Heart right ventricle (tissue), 16 donors: ENCODE results near the gene UQCRH. TPM values are rescaled to one million over a fixed set of nuclear protein-coding genes. Genes with fewer than 3 reads are reported as not detected.
"Not testable (repeated sequence)": the region's sequence is repeated elsewhere in the genome, so short reads cannot be mapped to it uniquely, and the experiment has no call there.

ENCODE experiments used
- ATAC-seq, 8 donors: fragments of 200-7000 bp; cut with Tn5 transposase; one replicate each; pipeline ENCODE4 v1.9.1; 2020; ENCODE audit warnings: mild to moderate bottlenecking in 8 of 8, moderate library complexity in 8 of 8, moderate number of reproducible peaks in 1 of 8
- DNase-seq, 2 donors: peaks; one replicate each; pipeline ENCODE4 v3.0.0-alpha.2; 2020
- H3K27ac ChIP-seq, 10 donors: fragments of 200-600 bp; sonication (generic) in 2 of 10; one replicate each; pipeline versions ENCODE4 v1.5.0 to v1.8.0; 2020 to 2022; ENCODE audit warnings: mild to moderate bottlenecking in 3 of 10
- H3K27me3 ChIP-seq, 7 donors: fragments of 200-600 bp; one replicate each; pipeline ENCODE4 v1.8.0; 2021 to 2022; ENCODE audit warnings: mild to moderate bottlenecking in 2 of 7
- H3K36me3 ChIP-seq, 9 donors: fragments of 200-600 bp; sonication (generic) in 1 of 9; one replicate each; pipeline versions ENCODE4 v1.5.0 to v1.8.0; 2020 to 2022; ENCODE audit warnings: mild to moderate bottlenecking in 2 of 9
- H3K4me1 ChIP-seq, 9 donors: fragments of 200-600 bp; sonication (generic) in 1 of 9; one replicate each; pipeline versions ENCODE4 v1.5.0 to v1.8.0; 2020 to 2022; ENCODE audit warnings: mild to moderate bottlenecking in 4 of 9
- H3K4me3 ChIP-seq, 10 donors: fragments of 200-600 bp; sonication (generic) in 2 of 10; one replicate each; pipeline versions ENCODE4 v1.5.0 to v1.8.0; 2020 to 2022; ENCODE audit warnings: mild to moderate bottlenecking in 7 of 10, moderate library complexity in 2 of 10
- H3K9me3 ChIP-seq, 11 donors: fragments of 200-600 bp in 10 of 11; sonication (generic) in 2 of 11; one replicate each; pipeline versions ENCODE4 v1.5.0 to v1.8.0; 2013 to 2022; ENCODE audit warnings: mild to moderate bottlenecking in 2 of 11, control low read depth in 1 of 11, moderate library complexity in 1 of 11
- WGBS, 2 donors: extraction: QIAGEN DNeasy Blood & Tissue Kit; methylation state at CpG; one replicate each; pipeline ENCODE4 v1.1.7; 2013; ENCODE audit warnings: inconsistent platforms in 1 of 2; 5-methylcytosine and 5-hydroxymethylcytosine counted together
- intact Hi-C, 10 donors: fragments of 100-400 bp; cut with DNase I; formaldehyde crosslinking; loops; one replicate each; pipeline versions ENCODE4 v1.11.1 to v1.14.2; 2022
- polyA plus RNA-seq, 2 donors: library from polyadenylated mRNA; stranded (reverse); fragments of 200-250 nt; gene quantifications; one replicate each; pipeline ENCODE4 v1.2.3, GENCODE V29; 2013
- total RNA-seq, 10 donors: library from RNA; stranded (reverse); fragmentation: NEBNext Ultra II Directional in 3 of 10; extraction: Animal tissue kit (Norgen Biotek cat#: 25700) in 3 of 10; gene quantifications; one replicate each; pipeline versions ENCODE4 v1.2.1 to v1.2.4, GENCODE V29; 2021 to 2023
- TF ChIP-seq, protein P1 (sequence below), 9 donors: fragments of 200-600 bp; sonication (generic) in 2 of 9; IDR thresholded peaks; one replicate each; pipeline versions ENCODE4 v1.5.0 to v1.8.0; 2021 to 2022; ENCODE audit warnings: antibody characterized with exemption in 9 of 9, mild to moderate bottlenecking in 5 of 9, moderate library complexity in 1 of 9
- donor health status: Arrhythmogenic right ventricular cardiomyopathy.
- donor health status: ischemic (EF 13 %, LVEDD 7.1; RV severe dilation, severe dysfunction).
- donor health status: healthy with polysubstance abuse.
- donor health status: DM: no; HTN: yes; CAD: no.
- donor health status: DM: no; HTN: no; CAD: no.
- donor health status: ischemic (EF 25% LVEDD 6.9; RV normal size, moderate dysfunction).
- donor health status: ischemic (EF 25% LVEDD 5.7; RV mildly dilated, moderate dysfunction).
- donor health status: healthy.
- donor health status: DM: yes; HTN: yes; CAD: no.
- donor health status: Ischemic cardiomyopathy.
- donor health status: ischemic (EF 35%, LVEDD 5.7; RV mildly dilated, moderate dysfunction).
- donor health status: nonischemic (EF 11% LVEDD 7.7; RV severe dilation, severe dysfunction).
- donor health status: DM: yes; HTN: yes; CAD: no.
- donor health status: PGD.
- donor health status: ischemic (EF 29% LVEDD 5.4; RV normal size, mild dysfunction).
- donor health status: nonischemic (EF 23%, LVEDD 6.1; RV moderate dilation, normal function).

UQCRH gene
- total and polyA plus RNA-seq, 12 donors, result 759 to 1,588 (median 1,005) TPM

DNA sequence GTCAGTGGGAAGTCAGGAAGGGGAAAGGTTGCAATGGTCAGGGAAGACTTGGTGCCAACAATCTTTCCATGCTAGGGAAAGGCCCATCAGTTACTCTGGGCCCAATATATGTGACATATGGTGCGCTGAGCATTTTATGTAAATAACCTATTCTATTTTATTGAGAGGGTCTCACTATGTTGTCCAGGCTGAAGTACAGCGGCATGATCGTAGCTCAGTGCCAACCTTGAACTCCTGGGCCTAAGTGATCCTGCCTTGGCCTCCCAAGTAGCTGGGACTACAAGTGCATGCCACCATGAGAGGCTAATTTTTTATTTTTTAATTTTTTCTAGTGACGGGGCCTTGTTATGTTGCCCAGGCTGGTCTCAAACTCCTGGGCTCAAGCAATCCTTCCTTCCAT, 6.8 kb downstream of the UQCRH start:
- DNase-seq (no peak), ATAC-seq (no peak)
- Histone ChIP-seq H3K27me3 (no peaks in the 10 kb centered on the region), H3K27ac (no peak overlapping the region), H3K4me1 (peaks cover 6 to 47% (median 34%) of the 10 kb centered on the region in 9 donors), H3K4me3 (no peak overlapping the region), H3K36me3 (peaks cover 4 to 85% (median 59%) of the 10 kb centered on the region in 9 donors), H3K9me3 (no peaks in the 10 kb centered on the region)
- intact Hi-C loops, result no loop called here
- TF ChIP-seq, protein P1, sequence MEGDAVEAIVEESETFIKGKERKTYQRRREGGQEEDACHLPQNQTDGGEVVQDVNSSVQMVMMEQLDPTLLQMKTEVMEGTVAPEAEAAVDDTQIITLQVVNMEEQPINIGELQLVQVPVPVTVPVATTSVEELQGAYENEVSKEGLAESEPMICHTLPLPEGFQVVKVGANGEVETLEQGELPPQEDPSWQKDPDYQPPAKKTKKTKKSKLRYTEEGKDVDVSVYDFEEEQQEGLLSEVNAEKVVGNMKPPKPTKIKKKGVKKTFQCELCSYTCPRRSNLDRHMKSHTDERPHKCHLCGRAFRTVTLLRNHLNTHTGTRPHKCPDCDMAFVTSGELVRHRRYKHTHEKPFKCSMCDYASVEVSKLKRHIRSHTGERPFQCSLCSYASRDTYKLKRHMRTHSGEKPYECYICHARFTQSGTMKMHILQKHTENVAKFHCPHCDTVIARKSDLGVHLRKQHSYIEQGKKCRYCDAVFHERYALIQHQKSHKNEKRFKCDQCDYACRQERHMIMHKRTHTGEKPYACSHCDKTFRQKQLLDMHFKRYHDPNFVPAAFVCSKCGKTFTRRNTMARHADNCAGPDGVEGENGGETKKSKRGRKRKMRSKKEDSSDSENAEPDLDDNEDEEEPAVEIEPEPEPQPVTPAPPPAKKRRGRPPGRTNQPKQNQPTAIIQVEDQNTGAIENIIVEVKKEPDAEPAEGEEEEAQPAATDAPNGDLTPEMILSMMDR (IDR thresholded peaks at IDR 0.05), result no peak
- WGBS, 2 donors, result 99% methylated on average over 4 of the region's 4 CpGs

DNA sequence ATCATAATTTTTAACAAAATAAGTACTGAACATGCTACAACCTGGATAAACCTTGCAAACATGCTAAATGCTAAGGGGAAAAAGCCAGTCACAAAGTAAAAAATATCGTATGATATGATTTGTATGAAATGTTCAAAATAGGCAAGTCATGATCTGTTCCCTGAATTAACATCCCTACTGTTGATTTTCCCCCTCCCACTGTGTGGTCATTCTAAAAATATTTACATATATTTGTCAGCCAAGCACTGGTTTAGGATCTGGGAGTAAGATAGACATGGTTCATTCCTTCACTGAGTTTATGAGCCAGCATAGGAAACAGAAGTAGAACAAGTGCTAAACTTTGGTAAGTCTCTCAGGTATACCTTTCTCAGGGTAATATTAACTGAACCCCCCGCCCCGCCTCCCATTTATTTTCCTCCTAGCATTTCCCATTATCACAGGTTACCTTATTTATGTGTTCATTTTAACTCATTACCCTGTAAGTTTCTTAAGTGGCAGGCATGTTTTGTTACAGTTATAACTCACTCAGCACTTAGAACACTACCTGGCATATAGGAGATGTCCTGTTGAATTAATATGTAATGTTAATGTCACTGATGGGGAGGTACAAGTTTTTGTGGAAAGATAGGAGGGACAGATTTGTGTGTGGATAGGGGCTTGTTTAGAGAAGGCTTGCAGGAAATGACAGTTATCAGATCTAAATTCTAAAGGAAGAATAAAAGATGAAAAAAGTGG, 12.3 kb downstream of the UQCRH start:
- intact Hi-C loops, result no loop called here
- TF ChIP-seq, protein P1 (IDR thresholded peaks at IDR 0.05), result no peak
- DNase-seq, result no peak
- WGBS, 2 donors, result 87 to 88% methylated on average over 3 of the region's 3 CpGs
- peak in 1 of 8 donors; percentile 14 for ATAC-seq
- Histone ChIP-seq H3K4me3 (no peak overlapping the region), H3K36me3 (peaks cover 7 to 80% (median 61%) of the 10 kb centered on the region in 9 donors), H3K27ac (no peak overlapping the region), H3K27me3 (no peaks in the 10 kb centered on the region), H3K9me3 (no peaks in the 10 kb centered on the region), H3K4me1 (no peaks in the 10 kb centered on the region)

DNA sequence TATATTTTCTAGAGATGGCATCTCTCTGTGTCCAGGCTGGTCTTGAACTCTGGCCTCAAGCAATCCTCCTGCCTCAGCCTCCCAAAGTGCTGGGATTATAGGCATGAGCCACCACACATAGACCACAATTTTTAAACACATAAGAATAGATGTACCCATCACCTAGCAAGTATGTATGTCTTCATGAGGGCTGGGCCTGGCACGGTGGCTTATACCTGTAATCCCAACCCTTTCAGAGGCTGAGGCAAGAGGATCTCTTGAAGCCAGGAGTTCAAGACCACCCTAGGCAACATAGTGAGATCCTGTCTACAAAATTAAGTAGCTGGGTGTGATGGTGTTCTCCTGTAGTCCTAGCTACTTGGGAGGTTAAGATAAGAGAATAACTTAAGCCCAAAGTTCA, 13.8 kb downstream of the UQCRH start:
- DNase-seq (no peak), ATAC-seq (peak in 1 of 8 donors; percentile 2)
- H3K9me3 ChIP-seq, result no peaks in the 10 kb centered on the region
- H3K27ac ChIP-seq, result no peak overlapping the region
- TF ChIP-seq, protein P1 (IDR thresholded peaks at IDR 0.05), result no peak
- H3K36me3 ChIP-seq, result peaks cover 7 to 65% (median 49%) of the 10 kb centered on the region in 9 donors
- intact Hi-C loops, result no loop called here
- H3K27me3 ChIP-seq, result no peaks in the 10 kb centered on the region
- no peaks in the 10 kb centered on the region for H3K4me1 ChIP-seq
- 96 to 97% methylated on average over 1 of the region's 1 CpG for WGBS, 2 donors
- H3K4me3 ChIP-seq, result no peak overlapping the region

DNA sequence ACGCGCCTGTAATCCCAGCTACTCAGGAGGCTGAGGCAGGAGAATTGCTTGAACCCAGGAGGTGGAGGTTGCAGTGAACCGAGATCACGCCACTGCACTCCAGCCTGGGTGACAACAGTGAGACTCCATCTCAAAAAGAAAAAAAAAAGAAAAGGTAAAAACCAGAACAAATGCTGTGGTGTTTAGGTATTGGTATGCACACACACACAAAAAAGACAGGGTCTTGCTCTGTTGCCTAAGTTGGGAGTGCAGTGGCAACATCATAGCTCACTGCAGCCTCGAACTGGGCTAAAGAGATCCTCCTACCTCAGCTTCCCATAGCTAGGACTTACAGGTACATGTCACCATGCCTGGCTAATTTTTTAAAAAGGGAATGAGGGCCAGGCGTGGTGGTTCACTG, 15.8 kb downstream of the UQCRH start:
- intact Hi-C loops, H3K4me3 ChIP-seq, H3K27ac ChIP-seq, DNase-seq, H3K27me3 ChIP-seq, H3K9me3 ChIP-seq, H3K4me1 ChIP-seq: not testable (repeated sequence)
- ATAC-seq, result peak in 1 of 8 donors; percentile 11
- peaks cover 0 to 45% (median 30%) of the 10 kb centered on the region in 9 donors for H3K36me3 ChIP-seq
- 92% methylated on average over 6 of the region's 6 CpGs for WGBS, 2 donors

DNA sequence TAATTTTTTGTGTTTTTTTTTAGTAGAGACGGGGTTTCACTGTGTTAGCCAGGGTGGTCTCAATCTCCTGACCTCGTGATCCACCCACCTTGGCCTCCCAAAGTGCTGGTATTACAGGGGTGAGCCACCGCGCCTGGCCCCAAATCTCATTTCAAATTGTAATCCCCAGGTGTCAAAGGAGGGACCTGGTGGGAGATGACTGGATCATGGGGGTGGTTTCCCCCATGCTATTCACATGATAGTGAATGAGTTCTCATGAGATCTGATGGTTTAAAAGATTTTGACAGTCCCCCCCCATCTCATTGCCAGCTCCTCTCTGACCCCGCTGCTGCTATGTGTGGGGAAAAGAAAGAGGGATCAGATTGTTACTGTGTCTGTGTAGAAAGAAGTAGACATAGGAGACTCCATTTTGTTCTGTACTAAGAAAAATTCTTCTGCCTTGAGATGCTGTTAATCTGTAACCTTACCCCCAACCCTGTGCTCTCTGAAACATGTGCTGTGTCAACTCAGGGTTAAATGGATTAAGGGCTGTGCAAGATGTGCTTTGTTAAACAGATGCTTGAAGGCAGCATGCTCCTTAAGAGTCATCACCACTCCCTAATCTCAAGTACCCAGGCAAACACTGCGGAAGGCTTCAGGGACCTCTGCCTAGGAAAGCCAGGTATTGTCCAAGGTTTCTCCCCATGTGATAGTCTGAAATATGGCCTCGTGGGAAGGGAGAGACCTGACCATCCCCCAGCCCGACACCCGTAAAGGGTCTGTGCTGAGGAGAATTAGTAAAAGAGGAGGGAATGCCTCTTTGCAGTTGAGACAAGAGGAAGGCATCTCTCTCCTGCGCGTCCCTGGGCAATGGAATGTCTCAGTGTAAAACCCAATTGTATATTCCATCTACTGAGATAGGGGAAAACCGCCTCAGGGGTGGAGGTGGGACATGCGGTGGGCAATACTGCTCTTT, 16.7 kb downstream of the UQCRH start:
- peaks cover 0 to 36% (median 22%) of the 10 kb centered on the region in 9 donors for H3K36me3 ChIP-seq
- H3K4me1 ChIP-seq, ATAC-seq, H3K27me3 ChIP-seq, DNase-seq, H3K27ac ChIP-seq, H3K4me3 ChIP-seq, intact Hi-C loops, H3K9me3 ChIP-seq: not testable (repeated sequence)
- WGBS, 2 donors, result 83 to 85% methylated on average over 11 to 12 of the region's 13 CpGs

DNA sequence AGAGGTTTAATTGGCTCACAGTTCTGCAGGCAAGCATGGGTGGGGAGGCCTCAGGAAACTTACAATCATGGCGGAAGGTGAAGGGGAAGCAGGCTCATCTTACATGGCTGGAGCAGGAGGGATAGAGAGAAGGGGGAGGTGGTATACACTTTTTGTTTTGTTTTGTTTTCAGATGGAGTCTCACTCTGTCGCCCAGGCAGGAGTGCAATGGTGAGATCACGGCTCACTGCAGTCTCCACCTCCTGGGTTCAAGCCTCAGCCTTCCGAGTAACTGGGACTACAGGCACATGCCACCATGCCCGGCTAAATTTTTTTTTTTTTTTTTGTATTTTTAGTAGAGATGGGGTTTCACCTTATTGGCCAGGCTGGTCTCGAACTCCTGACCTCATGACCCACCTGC, 18.7 kb downstream of the UQCRH start:
- H3K4me1 ChIP-seq, H3K27ac ChIP-seq, H3K4me3 ChIP-seq, ATAC-seq, H3K9me3 ChIP-seq, DNase-seq, H3K27me3 ChIP-seq, intact Hi-C loops: not testable (repeated sequence)
- H3K36me3 ChIP-seq, result peaks cover 0 to 16% (median 6%) of the 10 kb centered on the region in 9 donors
- 92 to 95% methylated on average over 6 of the region's 6 CpGs for WGBS, 2 donors

DNA sequence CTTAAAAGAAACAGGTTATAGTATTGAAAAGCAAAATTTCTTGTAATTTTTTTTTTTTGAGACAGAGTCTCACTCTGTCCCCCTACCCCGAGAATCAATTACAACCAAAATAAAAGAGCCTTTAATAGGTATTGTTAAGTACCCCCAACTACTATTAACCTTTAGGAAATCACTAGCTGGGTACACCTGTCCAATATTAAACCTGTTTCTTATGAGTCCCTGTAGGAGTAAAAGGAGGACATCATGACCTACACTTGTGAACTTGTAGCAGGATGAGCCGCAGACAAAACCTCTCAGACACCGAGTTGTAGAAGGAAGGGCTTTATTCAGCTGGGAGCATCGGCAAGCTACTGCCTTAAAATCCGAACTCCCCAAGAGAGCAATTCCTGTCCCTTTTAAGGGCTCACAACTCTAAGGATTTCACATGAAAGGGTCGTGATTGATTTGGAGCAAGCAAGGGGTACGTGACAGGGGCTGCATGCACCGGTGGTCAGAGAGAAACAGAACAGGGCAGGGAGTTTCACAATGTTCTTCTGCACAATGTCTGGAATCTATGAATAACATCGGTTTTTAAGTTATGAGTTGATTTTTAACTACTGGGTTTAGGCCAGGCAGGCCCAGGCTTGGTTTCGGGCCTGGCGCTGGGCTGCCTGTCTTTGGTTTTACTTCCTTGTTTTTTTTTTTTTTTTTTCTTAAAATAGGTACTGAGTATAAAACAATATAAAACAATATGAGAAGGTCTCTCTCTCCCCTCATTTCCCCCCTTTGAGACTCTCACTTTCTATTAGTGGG, 22.0 kb downstream of the UQCRH start:
- H3K36me3 ChIP-seq, ATAC-seq, H3K4me1 ChIP-seq, DNase-seq, H3K27ac ChIP-seq, H3K27me3 ChIP-seq, H3K4me3 ChIP-seq, H3K9me3 ChIP-seq, intact Hi-C loops: not testable (repeated sequence)
- 93 to 97% methylated on average over 11 of the region's 11 CpGs for WGBS, 2 donors
